ENCODE data around the gene CHFR. TPM values are rescaled to one million over a fixed set of nuclear protein-coding genes. Genes with fewer than 3 reads are reported as not detected.

The CHFR gene
- total and polyA plus RNA-seq, 9 of the 15 experiments (the other 6 are each of a cell fraction or from before 2014, with no cell fraction given): 0.61 to 33.9 (median 19.3) TPM

- no peaks in the 10 kb centered on the region for H3K27me3 ChIP-seq (ENCODE audit: control insufficient read depth in 2 of 2, insufficient read depth in 2 of 2, low read length in 2 of 2)
- no TSS peak for BruUV-seq (replicated peaks)
- H3K4me3 ChIP-seq: no peak overlapping the region
- TF ChIP-seq SIN3A (IDR thresholded peaks at IDR 0.05; ENCODE audit: borderline replicate concordance in 2 of 2, control insufficient read depth in 1 of 2, low read depth in 2 of 2, low read length in 2 of 2) (no peak), CTCF (IDR thresholded peaks at IDR 0.05 in 2 of 3, conservative IDR thresholded peaks at IDR 0.05 in 1 of 3; ENCODE audit: insufficient read depth in 2 of 3, low read depth in 1 of 3, low read length in 3 of 3) (peak; percentile 52 to 55 (median 53)), ZFP36 (IDR thresholded peaks at IDR 0.05; ENCODE audit: low read depth, low read length, partially characterized antibody) (no peak), U2AF1 (optimal IDR thresholded peaks at IDR 0.05; ENCODE audit: low read depth, low read length) (no peak), MXD1 (CRISPR knock-in tag; IDR thresholded peaks at IDR 0.05; ENCODE audit: borderline replicate concordance, poor library complexity, severe bottlenecking) (no peak), HES1 (IDR thresholded peaks at IDR 0.05; ENCODE audit: low read depth) (no peak), RAD21 (CRISPR knock-in tag; conservative IDR thresholded peaks at IDR 0.05 in 1 of 2, IDR thresholded peaks at IDR 0.05 in 1 of 2) (peak in 1 of 2 experiments; percentile 47; a peak in 2 of 4 replicates), CTCFL (IDR thresholded peaks at IDR 0.05; ENCODE audit: borderline replicate concordance, insufficient read depth, low read depth, low read length, poor library complexity, severe bottlenecking) (peak; percentile 25), SOX6 (IDR thresholded peaks at IDR 0.05) (no peak), MAFF (IDR thresholded peaks at IDR 0.05; ENCODE audit: low read length) (no peak)
- ATAC-seq (no peak), FAIRE-seq (peak; percentile 42), DNase-seq (ENCODE audit: extremely low read depth in 1 of 4, low spot score in 3 of 4) (peak; percentile 16 to 37 (median 30))
- H3K9ac ChIP-seq (ENCODE audit: insufficient read depth in 1 of 2, low read depth in 2 of 2, low read length in 2 of 2): no peak overlapping the region
- H3K27ac ChIP-seq (ENCODE audit: extremely low read depth, low read depth, low read length): no peak overlapping the region
- H3K4me2 ChIP-seq (ENCODE audit: insufficient read depth, low read length): no peak overlapping the region
- in situ Hi-C loops (cut with MboI) (no loop called here), intact Hi-C loops (cut with micrococcal nuclease) (no loop called here)
- peaks cover 19% of the 10 kb centered on the region for H3K9me3 ChIP-seq (replicated peaks; ENCODE audit: control insufficient read depth, insufficient read depth, low read depth, low read length)
- 0 out of 2 replicates have a peak overlapping the region, but pooled peaks have one; percentile 17 for H2AFZ ChIP-seq (ENCODE audit: low read depth, low read length)
- ChIA-PET CTCF (ENCODE audit: low intra/inter-chr PET ratio) (interaction anchor here (0.5 kb wide), 1 partner anchor 768 kb away, joined by 3 read pairs; no protein-coding TSS in a partner anchor), POLR2A (no interaction called here)
- no peaks in the 10 kb centered on the region for H3K79me2 ChIP-seq (ENCODE audit: control insufficient read depth, insufficient read depth, low read length)
- 8% methylated on average over 9 of the region's 9 CpGs for WGBS (ENCODE audit: insufficient coverage, low coverage, missing lambda C conversion rate)
- H3K4me1 ChIP-seq (replicated peaks in 1 of 2; ENCODE audit: control insufficient read depth in 2 of 2, insufficient read depth in 2 of 2, low read length in 2 of 2): no peaks in the 10 kb centered on the region
- no peaks in the 10 kb centered on the region for H3K36me3 ChIP-seq (ENCODE audit: control insufficient read depth, insufficient read depth, low read length)
- no peaks in the 10 kb centered on the region for H4K20me1 ChIP-seq (replicated peaks; ENCODE audit: control insufficient read depth, insufficient read depth, low read length)
- H3K9me1 ChIP-seq (ENCODE audit: control insufficient read depth, insufficient read depth, low read length): no peaks in the 10 kb centered on the region
These were observed 34.3 kb upstream of the CHFR start for GRCh38 chr12:132921685-132922084.

All from K562 (cell line).